ENCODE data around the gene SHROOM3.

The SHROOM3 gene

DNA sequence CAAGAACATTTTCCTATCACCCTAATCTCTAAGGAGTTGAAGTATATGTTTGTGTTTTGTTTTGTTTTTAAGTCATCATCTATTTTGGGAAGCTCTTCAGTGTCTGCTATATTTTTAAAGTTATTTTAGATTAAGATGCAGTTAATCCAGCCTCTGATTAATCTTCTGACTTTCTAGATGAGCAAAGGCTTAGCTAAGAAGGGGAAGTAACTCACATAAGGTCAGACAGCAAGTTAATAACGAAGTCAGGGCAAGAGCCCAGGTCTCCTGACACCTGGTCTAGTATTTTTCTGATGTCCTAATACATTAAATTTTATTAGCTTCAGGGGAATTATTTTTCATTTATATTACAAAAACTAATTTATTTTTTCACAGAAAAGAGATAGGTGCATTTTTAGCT, 294.4 kb downstream of the SHROOM3 start:
- peak; percentile 77 for FAIRE-seq

DNA sequence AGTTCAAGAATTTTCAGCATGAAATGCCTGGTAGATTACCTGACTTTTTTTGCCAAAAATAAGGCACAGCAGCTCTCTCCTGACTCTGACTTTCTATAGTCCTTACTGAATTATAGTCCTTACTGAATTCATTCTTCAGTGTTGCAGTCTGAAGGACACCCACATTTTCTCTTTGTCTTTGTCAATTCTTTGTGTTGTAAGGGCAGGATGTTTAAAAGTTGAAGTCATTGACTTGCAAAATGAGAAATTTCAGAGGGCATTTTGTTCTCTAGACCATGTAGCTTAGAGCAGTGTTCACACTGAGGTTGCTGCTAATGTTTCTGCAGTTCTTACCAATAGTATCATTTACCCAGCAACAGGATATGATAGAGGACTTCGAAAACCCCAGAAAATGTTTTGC, 295.0 kb downstream of the SHROOM3 start:
- FAIRE-seq = no peak

DNA sequence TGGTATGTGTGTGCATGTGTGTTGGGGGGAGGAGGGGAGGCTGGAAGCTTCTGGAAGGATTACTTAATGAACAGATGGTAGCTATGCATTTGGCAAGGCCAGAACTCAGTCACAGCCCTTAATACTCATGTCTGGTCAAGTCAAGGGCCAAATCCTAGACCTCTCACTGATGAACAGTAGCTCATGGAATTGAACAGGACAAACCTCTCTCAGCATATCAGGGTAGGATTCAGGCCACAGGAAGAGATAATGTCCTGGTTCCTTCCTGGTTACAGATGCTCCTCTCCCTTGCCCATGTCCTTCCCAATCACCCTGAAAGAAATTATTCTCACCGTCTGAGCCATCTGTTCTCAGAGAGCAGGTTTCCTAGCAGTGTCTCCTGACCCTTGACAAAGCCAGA, 297.2 kb downstream of the SHROOM3 start:
- FAIRE-seq = no peak

DNA sequence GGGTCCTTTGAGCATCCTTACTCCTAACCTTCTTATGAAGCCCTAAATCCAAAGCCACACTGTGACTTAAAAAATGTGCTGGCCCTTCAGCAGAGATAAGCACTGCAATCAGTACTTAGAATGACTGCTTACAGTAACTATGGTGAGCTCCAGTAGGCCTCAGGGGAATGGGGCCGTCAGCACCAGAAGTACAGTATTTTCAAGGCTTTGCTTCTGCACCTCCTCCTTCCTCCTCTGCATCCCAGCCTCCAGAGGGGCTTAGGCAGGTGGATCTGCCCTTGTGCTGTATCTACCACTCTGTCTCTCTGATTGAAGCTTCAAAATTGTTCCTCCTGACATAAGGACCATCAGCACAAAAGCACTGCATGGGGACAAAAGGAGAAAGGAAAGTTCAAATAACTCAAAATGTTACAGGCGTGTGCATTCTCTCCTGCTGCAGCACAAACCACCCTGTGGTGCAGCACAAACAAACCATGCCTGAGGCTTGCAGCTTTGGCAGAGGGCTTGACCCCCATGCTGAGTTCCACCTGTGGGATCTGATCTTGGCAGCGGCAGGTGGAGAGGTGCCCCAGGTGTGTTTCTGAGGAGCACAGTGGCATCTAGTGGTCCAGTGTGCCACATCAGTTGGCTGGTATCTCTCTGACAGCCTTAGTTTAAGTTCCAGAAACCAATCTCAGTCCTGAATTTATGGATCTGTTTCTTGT, 298.2 kb downstream of the SHROOM3 start:
- FAIRE-seq = no peak

DNA sequence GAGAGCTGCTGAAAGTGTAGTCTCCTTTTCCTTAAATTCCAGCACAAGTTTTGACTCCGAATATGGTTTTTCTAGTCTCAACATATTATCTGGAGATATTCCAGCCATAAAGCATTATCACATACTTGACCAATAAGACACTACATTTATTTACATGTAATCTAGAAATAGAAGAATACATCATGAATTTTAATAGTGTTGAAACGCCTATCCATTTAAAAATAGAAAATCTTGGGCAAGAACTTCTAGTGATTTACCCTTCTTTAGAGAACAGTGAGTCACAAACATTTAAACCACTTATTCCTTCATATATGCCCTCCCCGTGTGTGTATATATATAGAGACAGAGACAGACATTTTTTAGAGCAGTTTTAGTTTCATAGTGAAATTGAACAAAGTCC, 301.4 kb downstream of the SHROOM3 start:
- no peak for FAIRE-seq

DNA sequence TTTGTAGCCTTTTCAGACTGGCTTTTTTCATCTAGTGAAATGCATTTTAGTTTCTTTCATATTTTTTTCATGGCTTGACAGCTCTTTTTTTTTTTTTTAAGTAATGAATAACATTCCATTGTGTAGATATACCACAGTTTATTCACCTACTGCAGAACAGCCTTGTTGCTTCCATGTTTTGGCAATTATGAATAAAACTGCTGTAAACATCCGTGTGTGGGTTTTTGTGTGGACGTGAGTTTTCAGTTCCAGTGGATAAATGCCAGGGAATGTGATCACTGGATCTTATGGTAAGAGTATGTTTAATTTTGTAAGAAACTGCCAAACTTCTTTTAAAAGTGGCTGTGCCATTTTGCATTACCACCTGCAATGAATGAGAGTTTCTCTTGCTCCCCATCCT, 302.2 kb downstream of the SHROOM3 start:
- no peak for FAIRE-seq

DNA sequence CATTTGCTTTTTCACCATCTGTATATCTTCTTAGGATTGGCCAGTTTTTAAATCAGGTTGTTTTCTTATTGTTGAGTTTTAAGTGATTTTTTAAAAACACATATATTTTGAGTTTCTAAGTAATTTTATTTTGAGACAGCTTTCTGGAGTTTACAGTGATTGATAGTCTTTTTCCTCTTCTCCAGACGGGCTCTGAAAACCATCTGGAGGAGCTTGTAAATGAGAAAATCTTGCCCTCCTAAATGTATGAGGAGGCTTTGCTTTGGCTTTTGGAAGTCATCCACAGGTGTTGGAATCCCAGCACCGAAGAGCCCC, 302.7 kb downstream of the SHROOM3 start:
- FAIRE-seq = peak; percentile 91

DNA sequence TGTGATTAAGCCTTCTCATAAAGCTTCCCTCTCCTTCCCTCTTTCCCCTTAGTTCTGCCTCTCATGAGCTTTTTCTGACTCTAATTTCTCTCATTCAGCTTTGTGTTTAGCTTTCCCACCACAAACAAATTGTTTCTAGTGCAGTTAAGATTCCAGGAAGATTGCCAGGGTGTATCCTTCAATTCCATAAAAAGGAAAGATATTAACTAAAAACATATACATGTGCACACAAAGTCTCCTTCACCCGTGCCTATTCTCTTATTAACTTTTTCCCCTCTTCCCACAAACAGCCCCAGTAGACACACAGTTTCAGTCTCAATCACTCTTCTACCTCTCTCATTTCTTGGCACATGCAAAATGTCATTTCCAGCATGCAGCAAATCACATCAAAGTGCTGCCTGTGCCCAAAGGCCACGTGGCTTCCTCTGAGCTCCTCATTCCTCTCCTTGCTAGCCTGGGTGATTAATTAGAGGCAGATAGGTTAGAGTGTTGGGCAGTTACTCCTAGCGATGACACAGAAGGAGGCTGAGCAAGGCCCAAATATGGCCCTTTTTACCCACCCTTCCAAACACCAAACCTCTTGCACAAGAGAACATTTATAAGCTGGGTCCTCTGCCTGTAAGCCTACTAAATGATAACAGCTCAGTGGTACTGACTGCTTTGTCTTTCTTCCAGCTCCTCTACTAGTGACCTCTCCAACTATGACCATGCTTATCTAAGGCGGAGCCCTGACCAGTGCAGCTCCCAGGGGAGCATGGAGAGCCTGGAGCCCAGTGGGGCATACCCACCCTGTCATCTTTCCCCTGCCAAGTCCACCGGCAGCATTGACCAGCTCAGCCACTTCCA, 303.3 kb downstream of the SHROOM3 start:
- no peak for FAIRE-seq

DNA sequence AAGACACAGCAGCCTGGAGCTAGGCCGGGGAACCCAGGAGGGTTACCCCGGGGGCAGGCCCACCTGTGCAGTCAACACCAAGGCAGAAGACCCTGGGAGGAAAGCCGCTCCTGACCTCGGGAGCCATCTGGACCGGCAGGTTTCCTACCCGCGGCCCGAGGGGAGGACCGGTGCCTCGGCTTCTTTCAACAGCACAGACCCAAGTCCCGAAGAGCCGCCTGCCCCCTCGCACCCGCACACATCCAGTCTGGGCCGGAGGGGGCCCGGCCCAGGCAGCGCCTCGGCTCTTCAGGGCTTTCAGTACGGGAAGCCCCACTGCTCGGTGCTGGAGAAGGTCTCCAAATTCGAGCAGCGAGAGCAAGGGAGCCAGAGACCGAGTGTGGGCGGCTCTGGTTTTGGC, 305.2 kb downstream of the SHROOM3 start:
- no peak for FAIRE-seq

DNA sequence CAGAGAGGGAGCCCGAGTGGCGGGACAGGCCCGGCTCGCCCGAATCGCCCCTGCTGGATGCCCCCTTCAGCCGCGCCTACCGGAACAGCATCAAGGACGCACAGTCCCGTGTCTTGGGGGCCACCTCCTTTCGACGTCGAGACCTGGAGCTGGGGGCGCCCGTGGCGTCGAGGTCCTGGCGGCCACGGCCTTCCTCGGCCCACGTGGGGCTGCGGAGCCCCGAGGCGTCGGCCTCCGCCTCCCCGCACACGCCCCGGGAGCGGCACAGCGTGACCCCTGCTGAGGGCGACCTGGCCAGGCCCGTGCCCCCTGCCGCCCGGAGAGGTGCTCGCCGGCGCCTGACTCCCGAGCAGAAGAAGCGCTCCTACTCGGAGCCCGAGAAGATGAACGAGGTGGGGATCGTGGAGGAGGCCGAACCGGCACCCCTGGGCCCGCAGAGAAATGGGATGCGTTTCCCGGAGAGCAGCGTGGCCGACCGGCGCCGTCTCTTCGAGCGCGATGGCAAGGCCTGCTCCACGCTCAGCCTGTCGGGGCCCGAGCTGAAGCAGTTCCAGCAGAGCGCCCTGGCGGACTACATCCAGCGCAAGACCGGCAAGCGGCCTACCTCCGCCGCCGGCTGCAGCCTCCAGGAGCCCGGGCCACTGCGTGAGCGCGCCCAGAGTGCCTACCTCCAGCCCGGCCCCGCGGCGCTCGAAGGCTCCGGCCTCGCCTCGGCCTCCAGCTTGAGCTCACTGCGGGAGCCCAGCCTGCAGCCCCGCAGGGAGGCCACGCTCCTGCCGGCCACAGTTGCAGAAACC, 306.0 kb downstream of the SHROOM3 start:
- no peak for FAIRE-seq

DNA sequence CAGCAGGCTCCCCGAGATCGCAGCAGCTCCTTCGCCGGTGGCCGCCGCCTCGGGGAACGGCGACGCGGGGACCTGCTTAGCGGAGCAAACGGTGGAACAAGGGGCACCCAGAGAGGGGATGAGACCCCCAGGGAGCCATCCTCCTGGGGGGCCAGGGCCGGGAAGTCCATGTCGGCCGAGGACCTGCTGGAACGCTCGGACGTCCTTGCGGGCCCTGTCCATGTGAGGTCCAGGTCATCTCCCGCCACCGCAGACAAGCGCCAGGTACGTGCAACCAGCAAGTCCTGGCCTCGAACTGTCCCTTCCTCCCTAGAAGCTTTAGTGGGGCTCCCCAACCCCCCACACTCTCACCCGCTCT, 306.6 kb downstream of the SHROOM3 start:
- no peak for FAIRE-seq

DNA sequence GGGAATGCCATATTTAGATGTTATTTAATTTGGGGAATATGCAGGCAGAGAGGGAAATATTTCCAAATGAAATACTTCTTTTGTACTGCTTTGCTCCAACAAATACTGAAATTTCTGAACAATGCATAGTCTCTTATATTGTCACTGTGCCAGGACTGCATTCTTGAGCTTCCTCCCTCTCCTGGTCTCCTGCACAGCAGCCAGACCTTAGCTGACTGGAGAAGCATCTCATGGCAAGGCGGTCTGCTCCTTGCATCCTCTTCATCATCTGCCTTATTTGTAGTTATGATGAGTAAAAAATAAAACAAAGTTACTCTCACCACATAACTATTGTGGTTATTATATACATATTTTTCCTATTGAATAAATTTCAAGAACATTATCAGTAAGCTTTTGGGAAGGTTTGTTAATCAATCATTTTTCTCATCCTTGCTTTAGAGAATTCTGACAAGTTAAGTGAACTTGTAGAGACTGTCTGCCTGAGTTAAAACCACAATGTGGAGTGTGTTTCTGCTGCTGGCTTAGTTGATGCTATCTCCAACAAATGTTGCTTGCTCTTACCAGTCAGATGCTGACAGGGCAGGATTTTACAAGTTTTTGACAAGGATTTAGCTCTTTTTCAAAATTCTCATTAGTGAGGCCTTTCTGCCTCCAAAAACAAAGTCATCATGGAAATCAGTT, 309.4 kb downstream of the SHROOM3 start:
- FAIRE-seq = no peak

DNA sequence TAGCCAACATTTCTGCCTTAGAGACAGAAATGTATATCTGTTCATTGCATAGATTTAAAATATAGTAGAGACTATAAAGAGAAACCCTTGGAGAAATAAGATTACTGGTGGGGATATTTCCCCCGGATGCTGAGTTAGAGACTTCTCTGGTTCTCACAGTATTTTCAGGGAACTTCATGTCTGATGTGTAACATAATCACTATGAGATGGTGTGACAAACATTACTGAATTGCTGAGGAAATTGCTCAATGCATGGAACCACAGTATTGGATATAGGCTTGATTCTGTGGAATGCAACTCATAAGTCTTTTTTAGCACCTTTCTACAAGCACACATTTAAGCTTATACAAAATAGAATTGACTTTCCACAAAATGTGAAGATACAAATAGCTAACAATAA, 310.2 kb downstream of the SHROOM3 start:
- FAIRE-seq = no peak

DNA sequence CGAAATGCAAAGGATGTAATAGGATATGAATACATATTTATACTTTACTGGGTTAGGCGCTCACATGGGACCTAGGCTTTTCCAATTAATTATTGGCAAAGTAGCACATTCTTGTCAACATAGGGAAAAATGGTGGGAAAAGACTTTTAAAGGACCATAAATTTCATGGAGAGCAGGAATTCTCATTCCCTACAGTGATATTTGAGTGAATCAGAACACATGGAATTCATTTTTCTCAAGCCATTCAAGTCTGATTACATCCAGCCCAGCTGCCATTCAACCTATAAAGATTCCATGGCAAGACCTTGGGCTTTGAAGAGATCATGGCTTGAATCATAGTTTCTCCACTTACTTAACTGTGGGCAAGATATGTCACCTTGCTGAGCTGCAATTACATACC, 312.5 kb downstream of the SHROOM3 start:
- FAIRE-seq = no peak

DNA sequence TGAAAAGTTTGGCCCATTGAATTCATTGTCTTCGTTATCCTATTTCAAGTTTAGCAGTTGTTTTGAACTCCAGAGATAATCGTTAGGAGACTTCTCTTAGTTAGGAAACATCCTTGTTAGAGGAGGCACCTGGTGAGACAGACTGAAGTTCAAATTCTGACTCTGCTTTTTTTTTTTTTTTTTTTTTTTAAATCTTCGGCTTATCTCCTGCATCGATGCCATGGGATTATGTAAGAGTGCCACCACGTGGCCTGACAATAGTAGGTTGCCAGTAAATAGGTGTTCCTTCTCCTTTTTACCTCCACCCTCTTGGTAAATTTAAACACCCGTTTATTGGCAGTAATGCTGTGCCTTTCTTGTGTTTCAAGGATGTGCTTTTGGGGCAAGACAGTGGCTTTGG, 313.6 kb downstream of the SHROOM3 start:
- FAIRE-seq = no peak

DNA sequence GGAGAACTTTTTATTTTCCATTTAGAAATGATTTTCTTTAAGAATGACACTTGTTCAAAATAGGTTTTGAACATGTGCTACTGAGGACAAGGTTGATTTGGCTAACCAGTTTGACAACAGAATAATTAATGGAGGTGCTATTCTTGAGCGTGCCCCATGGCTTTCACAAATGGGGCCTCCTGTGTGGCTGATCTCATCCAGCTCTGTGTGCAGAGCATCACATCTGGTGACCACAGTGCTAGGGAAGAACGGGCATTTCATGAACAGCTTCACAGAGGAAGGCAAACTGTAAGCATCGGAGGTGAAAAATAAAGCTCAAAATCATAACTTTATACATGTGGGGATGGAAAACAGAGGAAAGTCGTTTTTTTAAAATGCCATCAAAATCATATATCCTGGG, 314.3 kb downstream of the SHROOM3 start:
- FAIRE-seq = no peak

DNA sequence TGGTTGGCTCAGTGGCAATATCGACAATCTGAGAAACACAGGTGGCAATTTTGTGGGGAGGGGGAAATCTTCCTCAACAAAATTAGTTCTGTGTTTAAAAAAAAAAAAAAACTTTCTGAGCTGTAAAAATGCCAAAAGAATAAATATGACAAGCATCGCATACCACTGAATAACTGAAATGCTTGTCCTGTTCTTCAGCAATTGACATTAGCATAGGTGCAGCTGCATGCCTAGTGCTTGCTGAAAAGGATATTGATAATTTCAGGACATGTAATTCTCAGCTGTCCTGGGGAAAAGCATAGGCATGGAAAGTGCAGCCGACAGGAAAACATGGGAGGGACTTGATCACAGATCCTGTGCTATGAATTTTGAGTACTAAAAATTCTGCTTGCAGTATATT, 315.7 kb downstream of the SHROOM3 start:
- no peak for FAIRE-seq

DNA sequence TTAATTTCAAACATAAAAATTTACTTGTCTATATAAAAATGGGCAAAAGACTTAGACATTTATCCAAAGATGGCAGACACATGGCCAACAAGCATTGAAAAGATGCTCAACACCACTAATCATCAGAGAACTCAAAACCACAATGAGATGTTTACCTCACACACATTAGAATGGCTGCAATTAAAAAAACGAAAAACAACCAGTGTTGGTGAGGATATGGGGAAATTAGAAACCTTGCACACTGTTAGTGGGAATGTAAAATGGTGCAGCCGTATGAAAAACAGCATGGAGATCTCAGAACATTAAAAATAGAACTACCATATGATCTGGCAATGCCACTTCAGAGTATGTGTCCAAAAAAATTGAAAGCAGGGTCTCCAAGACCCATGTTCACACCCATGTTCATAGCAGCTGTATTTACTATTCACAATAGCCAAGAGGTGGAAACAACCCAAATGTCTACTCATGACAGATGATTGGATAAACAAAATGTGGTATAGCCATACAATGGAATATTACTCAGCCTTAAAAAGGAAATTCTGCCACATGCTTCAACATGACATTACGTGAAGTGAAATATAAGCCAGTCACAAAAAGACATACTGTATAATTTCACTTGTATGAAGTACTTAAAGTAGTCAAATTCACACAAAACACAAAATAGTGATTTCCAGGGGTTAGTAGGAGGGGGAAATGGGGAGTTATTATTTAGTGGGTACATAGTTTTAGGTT, 316.7 kb downstream of the SHROOM3 start:
- FAIRE-seq = peak; percentile 37

DNA sequence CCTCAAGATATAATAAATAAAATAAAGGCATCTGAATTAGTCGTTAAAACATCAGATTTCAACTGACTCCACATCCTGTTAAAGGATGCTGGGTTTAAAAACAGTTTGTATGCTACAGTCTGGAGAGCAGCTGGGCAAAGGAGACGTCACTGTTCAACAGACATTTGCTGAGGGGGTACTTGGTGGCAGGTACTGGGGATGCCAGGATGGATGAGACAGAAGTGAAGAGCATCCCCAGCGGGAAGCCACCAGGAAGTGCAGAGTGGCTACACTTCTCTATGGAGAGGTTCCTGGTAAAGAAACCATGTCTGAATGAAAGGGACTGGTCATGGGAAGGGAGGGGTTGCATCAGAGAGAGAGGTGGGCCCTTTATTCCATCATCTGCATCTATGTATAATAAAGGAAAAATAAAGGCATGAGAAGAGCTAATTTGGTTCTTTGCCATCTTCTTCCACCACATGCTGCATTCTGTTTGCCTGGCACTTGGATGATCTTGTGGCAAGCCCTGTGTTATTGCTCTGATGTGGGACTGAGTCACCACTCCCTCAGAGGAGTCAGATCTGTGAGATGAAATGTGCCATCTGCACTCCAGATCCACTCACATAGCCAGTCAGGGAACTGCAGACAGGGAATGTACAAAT, 318.0 kb downstream of the SHROOM3 start:
- no peak for FAIRE-seq

DNA sequence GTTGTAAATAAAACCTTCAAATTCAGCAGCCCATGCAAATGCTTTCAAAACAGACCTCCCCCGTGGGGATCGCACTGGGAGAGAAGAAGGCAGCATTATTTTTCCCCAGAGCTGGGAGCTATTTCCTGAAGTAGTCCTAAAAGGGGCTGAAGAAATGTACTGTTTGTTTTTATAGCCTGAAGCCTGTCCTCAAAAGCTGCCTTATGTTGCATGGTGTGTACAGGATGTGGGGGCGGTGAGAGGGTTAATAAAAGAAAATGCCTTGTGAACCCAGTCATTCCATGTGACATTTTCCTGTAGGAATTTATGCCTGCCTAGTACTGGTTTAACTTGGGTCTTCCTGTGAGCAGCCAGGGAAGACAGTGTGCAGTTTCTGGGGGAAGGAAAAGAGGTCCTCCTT, 318.8 kb downstream of the SHROOM3 start:
- FAIRE-seq = peak; percentile 89

DNA sequence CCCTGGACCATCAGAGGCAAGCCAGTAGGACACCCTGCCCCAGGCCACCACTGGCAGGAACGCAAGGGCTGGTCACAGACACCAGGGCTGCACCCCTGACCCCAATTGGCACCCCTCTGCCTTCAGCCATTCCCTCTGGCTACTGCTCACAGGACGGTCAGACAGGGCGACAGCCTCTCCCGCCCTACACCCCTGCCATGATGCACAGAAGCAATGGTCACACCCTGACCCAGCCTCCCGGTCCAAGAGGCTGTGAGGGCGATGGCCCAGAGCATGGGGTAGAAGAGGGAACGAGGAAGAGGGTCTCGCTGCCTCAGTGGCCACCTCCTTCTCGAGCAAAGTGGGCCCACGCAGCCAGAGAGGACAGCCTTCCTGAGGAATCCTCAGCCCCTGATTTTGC, 319.4 kb downstream of the SHROOM3 start:
- no peak for FAIRE-seq

DNA sequence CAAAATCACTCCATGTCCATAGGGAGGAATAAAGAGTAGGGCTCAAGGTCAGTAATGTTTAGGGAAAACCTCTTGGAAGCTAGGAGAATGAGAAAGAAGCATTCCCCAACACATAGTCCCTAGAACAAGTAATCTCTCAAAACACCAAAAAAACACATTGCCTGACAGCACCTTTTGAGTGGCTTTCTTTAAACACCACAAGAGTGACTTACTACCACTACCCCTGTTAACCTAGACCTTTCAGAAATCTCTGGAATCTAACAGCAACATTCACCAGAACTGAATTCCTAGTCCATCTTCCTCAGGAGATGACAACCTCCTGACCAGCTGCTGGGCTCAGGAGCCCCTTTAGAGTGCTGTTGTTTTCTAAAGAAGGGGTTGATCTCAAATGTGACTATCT, 320.7 kb downstream of the SHROOM3 start:
- FAIRE-seq = no peak

All from endometrium (tissue), 2 donors.